ENCODE results near the gene ITGA11.

The ITGA11 gene

DNA sequence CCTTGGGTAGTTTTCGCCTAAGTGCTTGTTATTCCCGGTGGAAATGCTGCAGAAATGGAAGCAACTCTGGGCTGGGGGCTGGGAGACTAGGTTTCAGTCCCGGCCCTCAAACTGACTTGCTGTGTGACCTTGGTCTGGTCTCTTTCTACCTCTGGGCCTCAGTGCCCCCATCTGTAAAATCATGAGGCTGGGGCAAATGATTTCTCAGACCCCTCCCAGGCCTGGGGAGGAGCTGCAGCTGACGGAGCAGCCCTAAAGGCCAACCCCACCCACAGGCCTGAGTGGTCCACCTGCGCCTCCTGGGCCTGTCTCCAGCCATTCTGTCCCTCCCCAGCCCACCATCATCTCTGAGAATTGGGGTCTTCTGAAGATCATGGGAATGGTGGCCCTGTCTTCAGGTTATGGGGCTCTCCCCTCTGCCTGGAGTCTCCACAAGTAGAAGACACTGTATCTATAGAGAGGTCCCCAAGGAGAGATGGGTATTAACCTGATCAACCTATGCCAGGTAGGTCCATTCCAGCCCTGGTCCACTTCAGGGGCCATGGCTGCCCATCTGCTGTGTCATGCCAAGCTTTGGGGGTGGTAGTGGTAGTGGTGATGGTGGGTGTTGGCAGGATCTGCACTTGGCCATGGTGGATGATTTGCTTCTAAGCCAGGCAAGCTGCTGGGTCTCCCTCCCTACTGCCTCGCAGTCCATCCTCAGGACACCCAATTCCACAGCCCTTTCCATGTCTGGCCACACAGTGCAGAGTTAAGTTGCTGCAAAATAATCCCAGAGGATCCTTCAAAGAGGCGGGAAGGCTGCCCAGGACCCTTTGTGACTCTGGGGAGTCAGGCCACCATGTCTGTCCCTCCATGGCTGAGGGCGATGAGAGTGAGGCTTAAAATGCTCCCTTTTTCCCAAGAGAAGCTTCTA lies 46.0 kb downstream of the ITGA11 start:
- no peak overlapping the region for H3K27ac ChIP-seq
- TF ChIP-seq, protein P1, sequence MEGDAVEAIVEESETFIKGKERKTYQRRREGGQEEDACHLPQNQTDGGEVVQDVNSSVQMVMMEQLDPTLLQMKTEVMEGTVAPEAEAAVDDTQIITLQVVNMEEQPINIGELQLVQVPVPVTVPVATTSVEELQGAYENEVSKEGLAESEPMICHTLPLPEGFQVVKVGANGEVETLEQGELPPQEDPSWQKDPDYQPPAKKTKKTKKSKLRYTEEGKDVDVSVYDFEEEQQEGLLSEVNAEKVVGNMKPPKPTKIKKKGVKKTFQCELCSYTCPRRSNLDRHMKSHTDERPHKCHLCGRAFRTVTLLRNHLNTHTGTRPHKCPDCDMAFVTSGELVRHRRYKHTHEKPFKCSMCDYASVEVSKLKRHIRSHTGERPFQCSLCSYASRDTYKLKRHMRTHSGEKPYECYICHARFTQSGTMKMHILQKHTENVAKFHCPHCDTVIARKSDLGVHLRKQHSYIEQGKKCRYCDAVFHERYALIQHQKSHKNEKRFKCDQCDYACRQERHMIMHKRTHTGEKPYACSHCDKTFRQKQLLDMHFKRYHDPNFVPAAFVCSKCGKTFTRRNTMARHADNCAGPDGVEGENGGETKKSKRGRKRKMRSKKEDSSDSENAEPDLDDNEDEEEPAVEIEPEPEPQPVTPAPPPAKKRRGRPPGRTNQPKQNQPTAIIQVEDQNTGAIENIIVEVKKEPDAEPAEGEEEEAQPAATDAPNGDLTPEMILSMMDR (IDR thresholded peaks at IDR 0.05) = no peak
- no peak for TF ChIP-seq ZFX (IDR thresholded peaks at IDR 0.05; ENCODE audit: borderline replicate concordance)

DNA sequence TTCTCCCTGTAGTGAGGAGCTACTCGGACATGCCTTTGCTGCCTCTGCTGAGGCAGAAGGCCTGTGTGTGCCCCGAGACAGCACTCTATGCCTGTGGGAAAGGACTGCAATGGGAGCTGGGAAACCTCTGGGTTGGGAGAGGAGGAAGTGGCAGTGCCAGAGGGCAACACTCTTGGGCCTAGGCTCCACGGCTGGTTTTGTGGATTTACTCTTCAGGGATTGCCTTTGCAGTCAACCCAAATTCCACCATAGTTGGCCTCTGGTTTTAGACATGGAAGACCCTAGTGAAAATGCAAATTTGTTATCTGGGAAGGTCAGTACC lies 46.8 kb downstream of the ITGA11 start:
- H3K27ac ChIP-seq = no peak overlapping the region
- TF ChIP-seq, protein P1 (IDR thresholded peaks at IDR 0.05) = no peak
- no peak for TF ChIP-seq ZFX (IDR thresholded peaks at IDR 0.05; ENCODE audit: borderline replicate concordance)

DNA sequence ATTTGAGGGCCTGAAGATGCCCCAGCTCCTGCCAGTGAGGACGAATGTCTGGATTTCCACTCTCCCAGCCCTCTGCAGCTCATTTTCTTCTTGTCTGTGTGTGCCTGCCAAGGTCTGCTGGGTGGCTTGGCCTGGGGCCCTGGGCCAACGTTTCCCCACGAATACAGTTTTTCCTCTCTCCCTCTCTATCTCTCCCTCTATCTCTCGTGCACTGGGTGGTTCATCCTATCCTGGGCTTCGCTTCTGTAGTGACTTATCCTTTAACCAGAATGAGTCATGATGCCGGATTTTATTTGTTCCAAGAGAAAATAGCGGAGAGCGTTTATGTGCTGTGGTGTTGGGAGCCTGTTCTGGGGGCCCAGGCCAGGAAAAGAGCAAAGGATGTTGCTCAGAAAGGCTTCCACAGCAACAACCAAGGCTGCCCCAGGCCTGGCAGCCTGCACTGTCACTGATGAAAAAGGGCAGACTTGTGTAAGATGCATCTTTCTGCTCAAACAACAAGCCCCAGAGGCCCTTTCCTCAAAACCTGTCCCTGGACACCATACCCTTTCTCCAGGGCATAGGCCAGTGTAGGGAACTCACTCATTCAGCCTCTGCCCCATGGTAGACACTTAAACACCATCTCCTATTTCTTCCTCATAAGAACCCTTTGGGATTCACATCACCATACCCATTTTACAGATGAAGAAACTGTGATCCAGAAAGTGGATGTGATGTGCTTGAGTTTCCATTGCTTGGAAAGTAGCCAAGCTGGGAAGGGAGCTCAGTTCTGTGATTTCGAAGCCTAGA lies 47.3 kb downstream of the ITGA11 start:
- no peak for TF ChIP-seq ZFX (IDR thresholded peaks at IDR 0.05; ENCODE audit: borderline replicate concordance)
- TF ChIP-seq, protein P1 (IDR thresholded peaks at IDR 0.05) = no peak
- H3K27ac ChIP-seq = no peak overlapping the region

DNA sequence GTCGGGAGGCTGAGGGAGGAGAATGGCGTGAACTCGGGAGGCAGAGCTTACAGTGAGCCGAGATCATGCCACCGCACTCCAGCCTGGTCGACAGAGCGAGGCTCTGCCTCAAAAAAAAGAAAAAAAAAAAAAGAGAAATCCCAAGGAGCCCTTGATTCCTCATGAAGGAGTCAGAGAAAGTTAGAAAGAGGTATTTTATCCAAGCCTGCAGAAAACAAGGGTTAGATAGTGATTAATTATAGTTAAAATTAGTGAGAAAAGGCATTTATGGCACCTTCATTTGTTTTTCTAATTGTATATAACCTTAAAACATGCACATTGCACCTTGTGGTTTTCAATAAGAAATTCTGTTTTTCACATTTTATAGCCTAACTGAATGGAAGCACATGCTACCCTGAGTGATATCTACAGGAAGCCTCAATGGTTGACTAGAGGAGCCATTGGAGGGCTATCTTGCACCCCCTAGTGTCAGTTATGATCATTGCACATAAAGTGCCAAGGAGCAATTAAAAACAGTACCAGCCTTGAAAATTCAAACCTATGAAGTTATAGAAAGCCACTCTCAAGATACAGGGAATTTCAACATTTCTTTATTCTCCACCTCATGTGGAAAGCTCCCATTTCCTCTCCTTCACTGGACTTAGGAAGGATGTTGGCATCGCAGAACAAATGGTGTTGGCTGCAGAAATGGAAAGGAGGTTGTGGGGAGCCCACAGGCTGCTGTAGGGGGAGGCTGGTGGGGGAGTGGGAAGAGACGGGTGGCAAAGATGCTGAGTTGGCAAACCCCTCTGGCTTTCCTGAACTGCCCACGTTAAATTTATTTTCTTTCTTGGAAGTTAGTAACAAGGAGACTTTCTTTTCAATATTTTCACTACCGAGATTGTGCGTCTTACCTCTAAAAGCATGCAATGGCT lies 48.5 kb downstream of the ITGA11 start:
- no peak overlapping the region for H3K27ac ChIP-seq

DNA sequence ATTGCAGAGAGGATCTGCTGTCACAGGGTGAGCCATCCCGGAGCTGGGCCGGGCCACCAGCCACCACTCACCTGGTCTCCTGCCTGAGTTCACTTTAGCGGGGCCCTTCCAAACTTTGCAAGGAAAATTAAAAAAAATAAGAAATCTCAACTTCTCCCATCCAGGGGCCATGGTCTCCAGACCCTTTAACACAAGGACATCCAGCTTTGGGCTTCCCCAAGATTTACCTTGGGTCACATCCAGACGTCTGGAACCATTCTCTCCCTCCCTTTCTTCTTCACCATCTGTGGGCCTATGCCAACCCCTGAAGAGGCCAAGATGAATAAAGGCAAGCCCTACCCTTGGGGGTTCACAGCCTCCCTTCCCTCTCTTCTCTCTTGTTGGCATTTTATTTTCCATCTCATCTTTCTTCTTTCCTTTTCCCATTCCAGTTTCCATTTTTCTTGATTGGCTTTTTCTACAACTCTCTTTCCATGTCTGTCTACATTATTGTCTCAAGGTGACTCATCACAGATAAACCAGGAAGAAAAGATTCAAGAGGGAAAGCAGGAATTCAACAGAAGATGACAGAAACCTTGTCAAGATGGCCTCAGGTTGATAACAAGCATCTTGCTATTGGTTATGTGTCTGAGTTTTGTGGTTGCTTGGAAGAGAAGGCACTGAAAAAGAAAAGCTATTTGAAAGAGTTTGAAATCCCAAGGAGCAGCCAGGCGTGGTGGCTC lies 49.5 kb downstream of the ITGA11 start:
- no peak overlapping the region for H3K27ac ChIP-seq
- no peak for TF ChIP-seq ZFX (IDR thresholded peaks at IDR 0.05; ENCODE audit: borderline replicate concordance)
- TF ChIP-seq, protein P1 (IDR thresholded peaks at IDR 0.05) = no peak

More for the DNA sequence above, 48.5 kb downstream of the ITGA11 start:
- TF ChIP-seq, protein P1 (IDR thresholded peaks at IDR 0.05) = peak; percentile 83
- no peak for TF ChIP-seq ZFX (IDR thresholded peaks at IDR 0.05; ENCODE audit: borderline replicate concordance)

DNA sequence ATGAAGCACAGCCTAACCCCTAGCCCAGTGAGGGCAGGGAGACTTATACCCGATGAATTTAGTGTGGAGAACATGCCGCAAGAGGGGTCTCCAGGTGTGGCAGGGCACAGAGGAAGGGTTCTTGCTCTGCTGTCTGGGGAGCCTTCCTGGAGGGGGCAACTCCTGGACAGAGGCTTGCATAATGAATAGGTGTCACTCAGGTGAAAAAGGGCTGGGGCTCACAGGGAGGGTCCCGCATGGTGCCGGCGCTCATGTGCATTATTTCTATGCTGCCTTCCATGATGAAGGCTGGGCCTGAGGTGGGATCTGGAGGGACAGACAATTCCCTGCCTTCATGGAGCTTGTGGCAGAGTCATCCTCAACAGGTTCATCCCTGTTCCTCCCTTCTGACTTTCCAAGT lies 51.5 kb downstream of the ITGA11 start:
- no peak overlapping the region for H3K27ac ChIP-seq
- TF ChIP-seq ZFX (IDR thresholded peaks at IDR 0.05; ENCODE audit: borderline replicate concordance) = no peak
- TF ChIP-seq, protein P1 (IDR thresholded peaks at IDR 0.05) = no peak
